ENCODE data around the gene FAM171A1. TPM values are rescaled to one million over a fixed set of nuclear protein-coding genes. Genes with fewer than 3 reads are reported as not detected.

Gene FAM171A1
- total RNA-seq, 4 donors from 2014 or later, result 7.4 to 40.4 (median 21.6) TPM

GRCh38 chr10:15258255-15258654 lies 112.8 kb downstream of the FAM171A1 start:
- no peak for TF ChIP-seq CTCF (IDR thresholded peaks at IDR 0.05)
- TF ChIP-seq POLR2A (IDR thresholded peaks at IDR 0.05), result no peak
- no peaks in the 10 kb centered on the region for H3K4me1 ChIP-seq
- no peaks in the 10 kb centered on the region for H3K27me3 ChIP-seq
- no peak for DNase-seq
- no peaks in the 10 kb centered on the region for H3K36me3 ChIP-seq
- intact Hi-C loops (cut with DNase I; ENCODE audit: low total_unique reads), result no loop called here
- H3K4me3 ChIP-seq, result no peak overlapping the region
- H3K27ac ChIP-seq, result no peak overlapping the region
- H3K9me3 ChIP-seq, result no peaks in the 10 kb centered on the region

GRCh38 chr10:15255961-15256360 lies 115.1 kb downstream of the FAM171A1 start:
- no peak overlapping the region for H3K27ac ChIP-seq

GRCh38 chr10:15254808-15255648 lies 116.1 kb downstream of the FAM171A1 start:
- intact Hi-C loops (cut with DNase I; ENCODE audit: low total_unique reads), result no loop called here
- TF ChIP-seq CTCF (IDR thresholded peaks at IDR 0.05), result no peak
- TF ChIP-seq POLR2A (IDR thresholded peaks at IDR 0.05), result no peak
- H3K36me3 ChIP-seq, result no peaks in the 10 kb centered on the region
- no peak for DNase-seq
- H3K27me3 ChIP-seq, result no peaks in the 10 kb centered on the region
- no peak overlapping the region for H3K27ac ChIP-seq
- H3K4me3 ChIP-seq, result no peak overlapping the region
- no peaks in the 10 kb centered on the region for H3K4me1 ChIP-seq
- H3K9me3 ChIP-seq, result no peaks in the 10 kb centered on the region

More at GRCh38 chr10:15255961-15256360, 115.1 kb downstream of the FAM171A1 start:
- no peak for DNase-seq
- Histone ChIP-seq H3K4me3 (no peak overlapping the region), H3K36me3 (no peaks in the 10 kb centered on the region), H3K27me3 (no peaks in the 10 kb centered on the region), H3K4me1 (no peaks in the 10 kb centered on the region), H3K9me3 (no peaks in the 10 kb centered on the region)
- TF ChIP-seq POLR2A (IDR thresholded peaks at IDR 0.05) (no peak), CTCF (IDR thresholded peaks at IDR 0.05) (no peak)
- intact Hi-C loops (cut with DNase I; ENCODE audit: low total_unique reads), result no loop called here

- Histone ChIP-seq H3K4me3 (no peak overlapping the region), H3K9me3 (no peaks in the 10 kb centered on the region)
- DNase-seq, result no peak
Observed at GRCh38 chr10:15253951-15254807, 116.9 kb downstream of the FAM171A1 start.

More at GRCh38 chr10:15253951-15254807, 116.9 kb downstream of the FAM171A1 start:
- H3K27ac ChIP-seq, result no peak overlapping the region
- intact Hi-C loops (cut with DNase I; ENCODE audit: low total_unique reads), result no loop called here
- TF ChIP-seq POLR2A (IDR thresholded peaks at IDR 0.05) (no peak), CTCF (IDR thresholded peaks at IDR 0.05) (no peak)
- no peaks in the 10 kb centered on the region for H3K4me1 ChIP-seq
- no peaks in the 10 kb centered on the region for H3K27me3 ChIP-seq
- H3K36me3 ChIP-seq, result no peaks in the 10 kb centered on the region

All from uterus (tissue), 4 donors.